Neural cell (in vitro differentiated cells): ENCODE data around the gene ANTXR1. TPM values are rescaled to one million over a fixed set of nuclear protein-coding genes. Genes with fewer than 3 reads are reported as not detected.

Experiments
- H2AFZ ChIP-seq: fragments of 200-600, 300-800 bp; sonication (generic), shearing (Covaris generic); 2 replicates; pipeline ENCODE4 v1.6.0; 2014; ENCODE audit warnings: low read depth, mild to moderate bottlenecking, antibody characterized with exemption, low read length, moderate library complexity
- H3F3A ChIP-seq: fragments of 200-600 bp; shearing (Covaris generic); 2 replicates; pipeline ENCODE4 v1.6.1; 2016; ENCODE audit warnings: mild to moderate bottlenecking, moderate library complexity, mixed read lengths, antibody characterized with exemption, low read length; ENCODE audit not compliant: insufficient read depth, poor library complexity, severe bottlenecking
- H3K27ac ChIP-seq: fragments of 200-600, 300-800 bp; sonication (generic), shearing (Covaris generic); 2 replicates; pipeline ENCODE4 v1.5.1; 2014; ENCODE audit warnings: mild to moderate bottlenecking, low read length, moderate library complexity
- H3K27me3 ChIP-seq: fragments of 300-800, 200-600 bp; sonication (generic), shearing (Covaris generic); 2 replicates; pipeline ENCODE4 v1.6.0; 2014; ENCODE audit warnings: mild to moderate bottlenecking, low read depth, low read length, moderate library complexity; ENCODE audit not compliant: insufficient read depth
- H3K36me3 ChIP-seq: fragments of 300-800, 200-600 bp; sonication (generic), shearing (Covaris generic); 2 replicates; pipeline ENCODE4 v1.5.1; 2014; ENCODE audit warnings: mild to moderate bottlenecking, antibody characterized with exemption, low read length, moderate library complexity; ENCODE audit not compliant: insufficient read depth
- H3K4me2 ChIP-seq: fragments of 300-800, 200-600 bp; sonication (generic), shearing (Covaris generic); 2 replicates; pipeline ENCODE4 v1.6.0; 2014; ENCODE audit warnings: mild to moderate bottlenecking, low read length
- H3K4me3 ChIP-seq: fragments of 300-800, 200-600 bp; sonication (generic), shearing (Covaris generic); 2 replicates; pipeline ENCODE4 v1.5.1; 2014; ENCODE audit warnings: mild to moderate bottlenecking, low read length, moderate library complexity
- H3K79me2 ChIP-seq: fragments of 200-600 bp; shearing (Covaris generic); replicated peaks from 2 replicates; pipeline ENCODE4 v1.6.0; 2014; ENCODE audit warnings: mild to moderate bottlenecking, low read length, moderate library complexity; ENCODE audit not compliant: insufficient read depth
- H3K9ac ChIP-seq: fragments of 300-800, 200-600 bp; sonication (generic), shearing (Covaris generic); 2 replicates; pipeline ENCODE4 v1.6.1; 2016; ENCODE audit warnings: mild to moderate bottlenecking, low read length, mixed read lengths
- H3K9me2 ChIP-seq: fragments of 200-600 bp; shearing (Covaris generic); 2 replicates; pipeline ENCODE4 v1.6.1; 2016; ENCODE audit warnings: mild to moderate bottlenecking, low read length, mixed read lengths; ENCODE audit not compliant: insufficient read depth
- H3K9me3 ChIP-seq: fragments of 200-600, 300-800 bp; sonication (generic), shearing (Covaris generic); 2 replicates; pipeline ENCODE4 v1.6.1; 2016; ENCODE audit warnings: mild to moderate bottlenecking, mixed run types, low read length, moderate library complexity, mixed read lengths
- H4K20me1 ChIP-seq: fragments of 200-600 bp; shearing (Covaris generic); 2 replicates; pipeline ENCODE4 v1.6.1; 2016; ENCODE audit warnings: mild to moderate bottlenecking, mixed run types; ENCODE audit not compliant: insufficient read depth
- EP300 ChIP-seq: fragments of 450-650 bp; conservative IDR thresholded peaks from 2 replicates; pipeline ENCODE4 v1.6.1; 2014; ENCODE audit warnings: antibody characterized with exemption, mild to moderate bottlenecking, moderate library complexity; ENCODE audit not compliant: poor library complexity, severe bottlenecking
- EZH2 ChIP-seq: fragments of 200-600, 300-800 bp; shearing (Covaris generic), sonication (generic); IDR thresholded peaks from 2 replicates; pipeline ENCODE4 v1.6.1; 2014; ENCODE audit warnings: antibody characterized with exemption, low read length, borderline replicate concordance, mild to moderate bottlenecking; ENCODE audit not compliant: insufficient read depth, poor library complexity, severe bottlenecking
- MXI1 ChIP-seq: fragments of 450-650 bp; conservative IDR thresholded peaks from 2 replicates; pipeline ENCODE4 v1.6.1; 2014; ENCODE audit warnings: antibody characterized with exemption, mild to moderate bottlenecking; ENCODE audit not compliant: poor library complexity, severe bottlenecking
- POLR2AphosphoS5 ChIP-seq: IDR thresholded peaks from 2 replicates; pipeline ENCODE4 v1.6.1; 2012
- RAD21 ChIP-seq: fragments of 450-650 bp; conservative IDR thresholded peaks from 2 replicates; pipeline ENCODE4 v1.6.1; 2014; ENCODE audit warnings: antibody characterized with exemption, mild to moderate bottlenecking, moderate library complexity
- SMC3 ChIP-seq: fragments of 450-650 bp; conservative IDR thresholded peaks from 2 replicates; pipeline ENCODE4 v1.6.1; 2014; ENCODE audit warnings: antibody characterized with exemption, mild to moderate bottlenecking, moderate library complexity; ENCODE audit not compliant: poor library complexity
- TAF1 ChIP-seq: IDR thresholded peaks from 2 replicates; pipeline ENCODE4 v1.6.1; 2012; ENCODE audit warnings: low read depth
- polyA plus RNA-seq: library from polyadenylated mRNA; depleted of rRNA; stranded (reverse); fragments of >200 nt; gene quantifications from 2 replicates; pipeline ENCODE4 v1.2.3, GENCODE V29; 2014
- TF ChIP-seq, protein P1 (sequence below): fragments of 450-650 bp; IDR thresholded peaks from 2 replicates; pipeline ENCODE4 v1.5.1; 2014; ENCODE audit warnings: antibody characterized with exemption, mild to moderate bottlenecking, moderate library complexity; ENCODE audit not compliant: poor library complexity, severe bottlenecking
- TF ChIP-seq, protein P2 (sequence below): IDR thresholded peaks from 2 replicates; pipeline ENCODE4 v1.6.1; 2012; ENCODE audit warnings: borderline replicate concordance

Gene ANTXR1
- polyA plus RNA-seq, 1 donor from 2014 or later = 4.9 TPM

DNA sequence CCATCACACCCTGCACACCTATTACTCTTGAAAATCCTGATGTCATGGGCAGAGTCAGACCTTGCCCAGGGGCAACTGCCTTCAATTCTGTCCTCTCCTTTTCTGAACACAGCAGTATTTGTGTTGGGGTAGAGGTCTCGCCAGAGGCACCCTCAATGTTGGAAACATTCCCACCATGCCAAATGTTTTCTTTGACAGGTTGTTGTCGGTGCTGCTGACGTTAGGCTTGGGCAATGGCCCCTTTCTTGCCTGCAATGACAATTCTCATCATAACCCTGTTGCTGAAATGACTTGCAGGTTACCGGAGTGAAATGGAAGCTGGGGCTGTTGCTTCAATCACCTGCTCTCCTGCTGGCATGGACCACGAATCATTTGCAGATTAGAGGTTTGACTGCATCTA lies 20.6 kb upstream of the ANTXR1 start:
- Histone ChIP-seq H3K9me3 (no peaks in the 10 kb centered on the region), H3K9ac (no peak overlapping the region), H3K9me2 (no peaks in the 10 kb centered on the region), H3K27ac (no peak overlapping the region), H3K4me3 (no peak overlapping the region), H4K20me1 (no peaks in the 10 kb centered on the region), H3K36me3 (no peaks in the 10 kb centered on the region), H3K27me3 (no peaks in the 10 kb centered on the region), H3F3A (no peaks in the 10 kb centered on the region), H3K4me2 (no peak overlapping the region), H3K79me2 (no peaks in the 10 kb centered on the region), H2AFZ (no peak overlapping the region)
- no peak for TF ChIP-seq POLR2AphosphoS5

DNA sequence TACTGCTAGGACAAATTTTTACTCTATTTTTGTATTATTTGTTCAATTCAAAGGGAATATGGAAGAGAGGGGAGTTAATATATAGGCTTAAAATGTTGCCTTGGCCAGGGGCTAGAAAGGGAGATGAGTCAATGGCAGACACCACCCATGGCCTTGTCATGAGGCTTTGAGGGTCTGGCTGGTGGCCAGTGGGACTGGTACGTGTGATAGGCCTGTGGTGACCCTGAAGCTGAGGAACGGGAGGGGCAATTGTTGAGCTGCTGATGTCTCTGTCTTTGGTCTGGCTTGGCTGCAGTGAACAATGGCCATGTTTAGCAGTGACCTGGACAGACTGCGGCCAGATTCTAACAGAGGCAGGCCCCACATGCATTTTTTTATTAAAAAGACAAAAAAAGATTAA lies 20.0 kb upstream of the ANTXR1 start:
- TF ChIP-seq MXI1 = no peak
- TF ChIP-seq EZH2 = no peak
- TF ChIP-seq RAD21 = no peak
- TF ChIP-seq, protein P1, sequence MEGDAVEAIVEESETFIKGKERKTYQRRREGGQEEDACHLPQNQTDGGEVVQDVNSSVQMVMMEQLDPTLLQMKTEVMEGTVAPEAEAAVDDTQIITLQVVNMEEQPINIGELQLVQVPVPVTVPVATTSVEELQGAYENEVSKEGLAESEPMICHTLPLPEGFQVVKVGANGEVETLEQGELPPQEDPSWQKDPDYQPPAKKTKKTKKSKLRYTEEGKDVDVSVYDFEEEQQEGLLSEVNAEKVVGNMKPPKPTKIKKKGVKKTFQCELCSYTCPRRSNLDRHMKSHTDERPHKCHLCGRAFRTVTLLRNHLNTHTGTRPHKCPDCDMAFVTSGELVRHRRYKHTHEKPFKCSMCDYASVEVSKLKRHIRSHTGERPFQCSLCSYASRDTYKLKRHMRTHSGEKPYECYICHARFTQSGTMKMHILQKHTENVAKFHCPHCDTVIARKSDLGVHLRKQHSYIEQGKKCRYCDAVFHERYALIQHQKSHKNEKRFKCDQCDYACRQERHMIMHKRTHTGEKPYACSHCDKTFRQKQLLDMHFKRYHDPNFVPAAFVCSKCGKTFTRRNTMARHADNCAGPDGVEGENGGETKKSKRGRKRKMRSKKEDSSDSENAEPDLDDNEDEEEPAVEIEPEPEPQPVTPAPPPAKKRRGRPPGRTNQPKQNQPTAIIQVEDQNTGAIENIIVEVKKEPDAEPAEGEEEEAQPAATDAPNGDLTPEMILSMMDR = no peak
- TF ChIP-seq POLR2AphosphoS5 = no peak
- TF ChIP-seq TAF1 = no peak
- TF ChIP-seq SMC3 = no peak
- TF ChIP-seq EP300 = no peak
- TF ChIP-seq, protein P2, sequence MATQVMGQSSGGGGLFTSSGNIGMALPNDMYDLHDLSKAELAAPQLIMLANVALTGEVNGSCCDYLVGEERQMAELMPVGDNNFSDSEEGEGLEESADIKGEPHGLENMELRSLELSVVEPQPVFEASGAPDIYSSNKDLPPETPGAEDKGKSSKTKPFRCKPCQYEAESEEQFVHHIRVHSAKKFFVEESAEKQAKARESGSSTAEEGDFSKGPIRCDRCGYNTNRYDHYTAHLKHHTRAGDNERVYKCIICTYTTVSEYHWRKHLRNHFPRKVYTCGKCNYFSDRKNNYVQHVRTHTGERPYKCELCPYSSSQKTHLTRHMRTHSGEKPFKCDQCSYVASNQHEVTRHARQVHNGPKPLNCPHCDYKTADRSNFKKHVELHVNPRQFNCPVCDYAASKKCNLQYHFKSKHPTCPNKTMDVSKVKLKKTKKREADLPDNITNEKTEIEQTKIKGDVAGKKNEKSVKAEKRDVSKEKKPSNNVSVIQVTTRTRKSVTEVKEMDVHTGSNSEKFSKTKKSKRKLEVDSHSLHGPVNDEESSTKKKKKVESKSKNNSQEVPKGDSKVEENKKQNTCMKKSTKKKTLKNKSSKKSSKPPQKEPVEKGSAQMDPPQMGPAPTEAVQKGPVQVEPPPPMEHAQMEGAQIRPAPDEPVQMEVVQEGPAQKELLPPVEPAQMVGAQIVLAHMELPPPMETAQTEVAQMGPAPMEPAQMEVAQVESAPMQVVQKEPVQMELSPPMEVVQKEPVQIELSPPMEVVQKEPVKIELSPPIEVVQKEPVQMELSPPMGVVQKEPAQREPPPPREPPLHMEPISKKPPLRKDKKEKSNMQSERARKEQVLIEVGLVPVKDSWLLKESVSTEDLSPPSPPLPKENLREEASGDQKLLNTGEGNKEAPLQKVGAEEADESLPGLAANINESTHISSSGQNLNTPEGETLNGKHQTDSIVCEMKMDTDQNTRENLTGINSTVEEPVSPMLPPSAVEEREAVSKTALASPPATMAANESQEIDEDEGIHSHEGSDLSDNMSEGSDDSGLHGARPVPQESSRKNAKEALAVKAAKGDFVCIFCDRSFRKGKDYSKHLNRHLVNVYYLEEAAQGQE = no peak
- H3F3A ChIP-seq = no peaks in the 10 kb centered on the region
- no peak overlapping the region for H3K4me2 ChIP-seq
- no peak overlapping the region for H2AFZ ChIP-seq
- no peaks in the 10 kb centered on the region for H3K36me3 ChIP-seq
- no peak overlapping the region for H3K4me3 ChIP-seq
- H3K27me3 ChIP-seq = no peaks in the 10 kb centered on the region
- no peaks in the 10 kb centered on the region for H3K9me3 ChIP-seq
- H3K79me2 ChIP-seq = no peaks in the 10 kb centered on the region
- H3K9ac ChIP-seq = no peak overlapping the region
- no peaks in the 10 kb centered on the region for H3K9me2 ChIP-seq
- no peaks in the 10 kb centered on the region for H4K20me1 ChIP-seq
- H3K27ac ChIP-seq = no peak overlapping the region

DNA sequence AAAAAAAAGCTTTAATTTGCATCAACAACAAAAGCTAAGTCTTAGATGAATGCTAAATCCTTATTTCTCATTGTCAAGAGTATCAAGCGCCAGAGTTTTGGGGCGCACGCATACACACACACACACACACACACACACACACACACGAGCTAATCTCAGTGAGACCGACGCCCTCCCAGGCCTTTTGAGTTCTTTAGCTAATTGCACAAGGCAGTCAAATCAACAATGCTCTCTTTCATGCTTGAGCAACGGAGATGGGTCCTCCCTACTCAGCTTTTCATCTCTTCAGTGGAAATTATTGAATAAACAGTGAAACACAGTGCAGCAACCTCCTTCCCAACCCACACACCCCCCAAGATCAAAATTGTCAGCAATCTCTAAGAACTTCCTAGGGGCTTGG lies 19.3 kb upstream of the ANTXR1 start:
- TF ChIP-seq TAF1 (no peak), MXI1 (no peak), RAD21 (no peak), EP300 (no peak), POLR2AphosphoS5 (no peak), EZH2 (no peak), SMC3 (no peak)
- TF ChIP-seq, protein P1 = no peak
- TF ChIP-seq, protein P2 = no peak
- Histone ChIP-seq H3K4me3 (no peak overlapping the region), H2AFZ (no peak overlapping the region), H3K27ac (no peak overlapping the region), H3K9ac (no peak overlapping the region), H3K9me2 (no peaks in the 10 kb centered on the region), H3K36me3 (no peaks in the 10 kb centered on the region), H4K20me1 (no peaks in the 10 kb centered on the region), H3K27me3 (no peaks in the 10 kb centered on the region), H3K9me3 (no peaks in the 10 kb centered on the region), H3K4me2 (no peak overlapping the region), H3K79me2 (no peaks in the 10 kb centered on the region), H3F3A (no peaks in the 10 kb centered on the region)
